CD4-positive, alpha-beta T cell treated with Interleukin-15 for 4 hours (primary cell): ENCODE data around the gene KRTAP10-11.
"Not testable (repeated sequence)": the region's sequence is repeated elsewhere in the genome, so short reads cannot be mapped to it uniquely, and the experiment has no call there.

ENCODE experiments used
- DNase-seq: peaks from one replicate; pipeline ENCODE4 v3.0.0-alpha.2; 2020; ENCODE audit warnings: low spot score

KRTAP10-11 gene

DNA sequence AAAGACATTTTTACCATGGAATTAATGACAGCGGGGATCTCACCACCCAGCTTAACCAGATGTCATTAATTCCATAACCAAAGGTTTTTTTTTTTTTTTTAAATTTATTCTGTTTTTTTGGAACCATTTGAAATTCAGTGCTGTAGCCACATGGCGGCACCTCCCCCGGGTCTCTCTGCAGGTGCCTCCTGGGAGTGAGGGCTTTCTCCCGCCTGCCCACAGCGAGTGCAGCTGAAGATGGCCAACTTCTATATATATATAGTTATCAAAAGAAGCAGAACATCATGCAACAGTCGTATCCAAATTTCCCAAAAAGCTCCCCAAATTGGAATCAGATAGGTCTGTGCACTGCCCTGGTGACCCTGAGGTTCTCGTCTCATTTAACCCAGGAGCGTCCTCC is 30.7 kb upstream of the KRTAP10-11 start:
- DNase-seq, result no peak

DNA sequence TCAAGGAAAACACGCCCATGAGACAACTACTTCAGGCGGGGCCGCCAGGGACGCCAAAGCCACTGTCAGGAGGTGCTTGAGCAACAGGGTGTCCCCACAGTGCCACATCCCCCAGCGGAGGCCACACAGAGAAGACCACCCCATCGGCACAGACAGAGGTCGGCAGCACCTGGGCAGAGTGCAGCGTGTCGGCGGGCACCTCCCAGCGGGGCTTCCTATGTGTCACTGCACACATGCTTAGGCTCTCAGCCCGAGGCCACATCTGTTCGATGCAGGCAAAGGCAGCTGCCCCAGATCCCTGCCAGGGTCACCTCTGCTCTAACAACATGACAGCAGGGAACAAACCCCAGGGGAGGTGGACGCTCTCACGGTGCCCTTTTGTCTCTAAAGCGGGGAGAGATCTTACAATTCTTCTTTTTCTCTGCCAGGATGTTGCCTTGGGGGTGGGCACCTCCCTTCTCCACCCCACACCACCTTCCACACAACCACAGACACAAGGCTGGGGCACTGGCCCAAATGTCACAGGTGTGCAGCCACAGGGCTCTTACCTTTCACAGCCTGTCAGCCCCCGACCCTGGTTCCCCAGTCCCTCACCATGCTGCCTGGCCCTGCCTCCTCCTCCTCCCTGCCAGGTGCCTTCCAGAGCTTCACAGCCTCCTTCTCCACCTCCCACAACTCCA is 30.2 kb upstream of the KRTAP10-11 start:
- no peak for DNase-seq

DNA sequence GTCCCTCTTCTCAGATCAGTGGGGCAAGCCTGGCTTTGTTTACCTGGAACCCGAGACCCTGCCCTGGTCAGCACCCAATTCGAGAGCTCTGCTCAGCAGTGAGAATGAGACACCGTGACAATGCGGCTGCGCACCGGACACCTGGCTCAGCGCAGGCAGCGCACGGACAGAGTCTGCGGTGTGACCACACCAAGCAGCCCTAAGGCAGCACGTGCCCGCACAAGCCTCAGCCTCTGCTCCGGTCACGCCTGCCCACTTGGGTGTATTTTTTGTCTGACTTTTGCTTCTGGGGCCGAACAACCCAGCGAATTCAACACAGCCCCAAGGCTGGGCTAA is 29.7 kb upstream of the KRTAP10-11 start:
- DNase-seq, result no peak

DNA sequence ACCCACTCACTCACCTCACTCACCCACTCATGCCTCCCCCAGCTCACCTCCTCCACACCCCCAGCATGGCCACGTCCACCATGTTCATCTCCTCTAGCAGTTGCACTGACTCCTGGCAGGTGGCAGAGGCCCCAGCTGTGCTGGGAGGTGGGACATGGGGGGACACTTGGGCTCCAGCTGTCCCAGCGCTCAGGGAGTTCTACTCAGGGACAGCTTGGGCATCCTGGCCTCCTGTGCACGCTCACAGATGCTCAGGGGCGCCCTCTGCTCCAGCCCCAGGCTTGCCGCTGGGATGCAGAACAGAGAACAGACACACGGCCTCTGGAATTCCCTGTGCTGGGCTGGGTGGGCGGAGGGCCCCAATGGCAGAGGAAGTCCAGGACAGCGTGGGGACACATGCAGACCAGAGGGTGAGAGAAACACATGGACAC is 29.1 kb upstream of the KRTAP10-11 start:
- DNase-seq, result no peak

DNA sequence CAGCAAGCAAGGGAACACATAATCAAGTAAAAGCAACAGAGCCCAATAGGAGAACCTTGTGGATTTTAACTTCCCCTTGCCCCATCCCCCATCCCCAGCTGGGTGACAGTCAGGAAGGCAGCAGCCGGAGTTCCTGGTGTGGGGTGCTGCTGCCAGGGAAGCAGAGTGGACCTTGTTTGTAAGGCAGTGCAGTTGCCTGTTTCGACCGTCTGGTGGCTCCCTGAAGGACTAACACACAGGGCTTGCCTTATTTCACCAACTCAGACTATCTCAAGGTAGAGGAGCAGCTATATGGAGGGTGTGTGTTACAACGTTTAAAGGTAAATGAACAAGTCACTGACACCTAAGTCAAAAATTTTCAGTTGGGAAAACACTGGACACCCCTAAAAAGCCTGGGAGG is 27.7 kb upstream of the KRTAP10-11 start:
- peak; percentile 0 for DNase-seq

DNA sequence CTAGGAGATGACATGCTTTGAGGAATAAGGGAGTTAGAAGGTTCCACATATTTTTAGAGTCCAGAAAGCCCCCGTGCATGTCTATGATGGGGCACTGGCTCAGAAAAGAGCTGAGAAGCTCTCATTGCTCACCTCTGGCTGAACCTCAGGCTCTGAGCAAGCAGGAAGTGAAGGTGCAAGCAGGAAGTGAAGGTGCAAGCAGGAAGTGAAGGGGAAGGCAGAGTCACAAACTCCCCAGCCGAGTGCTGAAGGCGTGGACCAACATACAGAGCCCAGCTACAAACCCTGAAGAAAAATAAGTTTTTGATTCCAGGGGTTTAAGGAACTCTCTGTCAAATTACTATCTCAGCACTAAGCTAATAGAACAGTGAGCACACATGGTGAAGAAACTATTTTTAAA is 27.3 kb upstream of the KRTAP10-11 start:
- DNase-seq, result peak; percentile 72

DNA sequence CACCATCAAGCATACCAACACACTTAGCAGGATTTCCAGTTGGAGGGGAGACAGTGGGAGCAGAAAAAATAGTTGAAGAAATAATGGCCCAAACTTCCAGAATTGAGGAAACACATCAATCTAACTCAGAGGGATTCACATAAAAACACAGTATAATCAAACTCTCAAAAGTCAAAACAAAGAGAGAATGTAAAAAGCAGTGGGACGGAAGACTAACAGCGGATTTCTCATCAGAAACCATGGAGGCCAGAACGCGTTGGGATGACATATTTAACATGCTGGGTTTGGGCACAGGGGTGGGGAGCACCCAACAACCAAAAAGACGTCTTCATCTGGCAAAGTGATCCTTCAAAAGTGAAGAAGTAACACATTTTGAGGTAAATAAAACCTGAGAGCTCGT is 26.3 kb upstream of the KRTAP10-11 start:
- DNase-seq, result no peak

DNA sequence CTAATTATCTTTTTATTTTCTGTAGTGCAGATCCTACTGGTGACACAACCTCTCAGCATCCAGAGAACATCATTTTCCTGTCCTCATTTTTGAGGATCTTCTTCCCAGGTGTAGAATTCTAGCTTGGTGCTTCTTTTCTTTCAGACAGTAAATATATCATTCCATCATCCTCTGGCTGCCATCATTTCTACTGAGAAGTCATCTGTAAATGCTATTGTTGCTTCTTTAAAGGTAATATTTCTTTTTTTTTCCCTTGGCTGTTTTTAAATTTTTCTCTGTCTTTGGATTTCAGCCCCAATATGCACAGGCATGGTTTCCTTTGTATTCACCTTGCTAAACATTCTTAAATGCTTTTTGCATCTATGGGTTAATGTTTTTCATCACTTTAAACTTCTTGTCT is 22.6 kb upstream of the KRTAP10-11 start:
- no peak for DNase-seq

DNA sequence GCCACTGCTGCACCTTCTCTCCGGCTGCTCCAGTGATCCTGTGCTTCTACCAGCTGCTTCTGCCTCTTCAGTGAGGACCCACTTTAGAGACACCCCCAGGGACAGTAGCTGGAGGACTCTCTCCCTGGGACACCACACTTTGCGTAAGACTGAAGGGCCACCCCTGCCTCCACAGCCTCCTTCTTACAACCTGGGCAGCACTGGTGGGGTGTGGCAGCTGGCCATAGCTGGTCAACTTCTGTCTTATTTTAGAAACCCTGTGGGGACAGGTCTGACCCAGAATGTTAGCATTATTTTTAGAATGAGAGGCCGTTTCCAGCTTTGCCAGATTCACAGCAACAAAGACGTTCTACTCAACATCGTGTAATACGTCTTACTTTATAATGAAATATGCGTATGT is 20.5 kb upstream of the KRTAP10-11 start:
- no peak for DNase-seq

DNA sequence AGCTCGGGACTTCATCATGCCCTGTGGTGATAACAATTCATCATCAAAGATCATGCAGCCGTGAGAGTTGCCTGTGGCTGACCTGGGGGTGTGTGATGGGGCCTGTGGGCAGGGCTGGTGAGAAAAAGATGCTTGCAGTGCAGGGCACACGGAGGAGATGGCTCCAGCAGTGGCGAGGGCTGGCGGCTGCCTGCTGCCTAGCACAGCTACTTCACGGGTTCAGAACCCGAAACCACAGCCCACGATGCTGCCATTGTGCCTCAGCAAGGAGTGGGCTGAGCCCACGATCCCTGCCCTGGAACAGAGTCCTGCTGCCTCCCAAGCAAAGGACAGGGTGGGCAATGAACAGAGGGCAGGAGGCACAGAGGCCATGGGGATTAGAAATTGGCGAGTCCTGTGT is 20.0 kb upstream of the KRTAP10-11 start:
- DNase-seq, result peak; percentile 29

DNA sequence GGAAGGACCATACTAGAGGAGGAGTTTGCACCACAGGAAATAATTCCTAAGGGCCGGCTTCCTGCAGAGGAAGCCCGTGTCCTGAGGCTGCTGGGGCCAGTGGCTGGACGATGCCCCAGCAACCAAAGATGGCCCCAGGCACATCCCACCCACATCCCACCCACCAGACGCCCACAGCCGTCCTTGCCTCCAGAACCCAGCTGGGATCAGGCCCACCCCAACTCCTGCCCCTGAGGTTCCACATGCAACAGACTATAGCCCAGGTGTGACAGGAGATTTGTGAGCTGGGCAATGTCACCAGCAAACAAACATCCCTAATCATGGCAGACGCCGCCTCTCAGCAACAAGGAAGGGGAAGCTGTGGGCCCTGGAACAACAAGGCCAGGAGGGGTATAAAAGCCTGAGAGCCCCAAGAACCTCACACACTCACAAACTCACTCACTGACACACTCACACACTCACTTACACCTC is 19.5 kb upstream of the KRTAP10-11 start, which contains the start of gene KRTAP10-9:
Gene KRTAP10-9 (plus strand): TSS at position 421 of the 471 bp plus-strand sequence. CDS start 79 bp downstream, outside the sequence.
- DNase-seq, result no peak

DNA sequence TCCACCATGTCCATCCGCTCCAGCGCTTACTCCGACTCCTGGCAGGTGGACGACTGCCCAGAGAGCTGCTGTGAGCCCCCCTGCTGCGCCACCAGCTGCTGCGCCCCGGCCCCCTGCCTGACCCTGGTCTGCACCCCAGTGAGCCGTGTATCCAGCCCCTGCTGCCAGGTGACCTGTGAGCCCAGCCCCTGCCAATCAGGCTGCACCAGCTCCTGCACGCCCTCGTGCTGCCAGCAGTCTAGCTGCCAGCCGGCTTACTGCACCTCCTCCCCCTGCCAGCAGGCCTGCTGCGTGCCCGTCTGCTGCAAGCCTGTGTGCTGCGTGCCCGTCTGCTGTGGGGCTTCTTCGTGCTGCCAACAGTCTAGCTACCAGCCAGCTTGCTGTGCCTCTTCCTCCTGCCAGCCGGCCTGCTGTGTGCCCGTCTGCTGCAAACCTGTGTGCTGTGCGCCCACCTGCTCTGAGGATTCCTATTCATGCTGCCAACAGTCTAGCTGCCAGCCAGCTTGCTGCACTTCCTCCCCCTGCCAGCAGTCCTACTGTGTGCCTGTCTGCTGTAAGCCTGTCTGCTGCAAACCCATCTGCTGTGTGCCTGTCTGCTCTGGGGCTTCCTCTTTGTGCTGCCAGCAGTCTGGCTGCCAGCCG is 18.9 kb upstream of the KRTAP10-11 start:
- not testable (repeated sequence) for DNase-seq

DNA sequence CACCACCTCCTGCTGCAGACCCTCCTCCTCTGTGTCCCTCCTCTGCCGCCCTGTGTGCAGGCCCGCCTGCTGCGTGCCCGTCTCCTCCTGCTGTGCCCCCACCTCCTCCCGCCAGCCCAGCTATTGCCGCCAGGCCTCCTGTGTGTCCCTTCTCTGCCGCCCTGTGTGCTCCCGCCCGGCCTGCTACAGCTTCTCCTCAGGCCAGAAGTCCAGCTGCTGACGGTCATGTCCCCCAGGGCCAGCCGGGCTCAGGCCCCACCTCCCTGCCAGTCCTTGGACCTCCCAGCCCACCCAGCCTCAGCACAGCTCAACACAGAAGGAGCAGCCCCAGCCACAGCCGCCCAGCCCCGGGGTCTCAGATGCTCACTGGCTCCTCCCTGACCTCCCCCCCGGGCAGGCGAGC is 18.4 kb upstream of the KRTAP10-11 start:
- DNase-seq, result not testable (repeated sequence)

DNA sequence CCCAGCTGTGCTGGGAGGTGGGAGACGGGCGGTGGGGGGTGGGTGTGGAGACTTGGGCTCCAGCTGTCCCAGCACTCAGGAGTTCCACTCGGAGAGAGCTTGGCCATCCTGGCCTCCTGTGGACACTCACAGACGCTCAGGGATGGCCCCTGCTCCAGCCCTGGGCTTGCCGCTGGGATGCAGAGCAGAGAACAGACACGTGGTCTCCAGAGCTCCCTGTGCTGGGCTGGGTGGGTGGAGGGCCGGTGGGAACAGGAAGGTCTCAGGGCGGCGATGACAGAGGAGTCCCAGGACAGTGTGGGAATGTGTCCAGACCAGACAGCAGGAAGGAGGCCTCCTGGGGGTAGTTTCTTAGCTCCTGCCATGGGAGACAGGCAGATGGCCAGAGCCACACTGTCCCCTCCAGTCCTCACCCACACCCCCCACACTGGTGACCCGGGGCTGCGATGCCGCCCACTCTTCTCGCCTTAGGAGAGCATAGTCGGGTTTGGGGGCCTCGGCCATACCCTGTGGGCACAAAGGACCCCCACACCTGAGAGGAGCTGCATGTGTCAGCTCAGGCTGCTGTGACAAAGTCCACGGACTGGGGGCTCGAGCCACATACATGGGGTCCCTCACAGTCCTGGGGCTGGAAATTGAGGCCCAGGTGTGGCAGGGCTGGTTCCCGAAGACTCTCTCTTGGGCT is 17.4 kb upstream of the KRTAP10-11 start:
- no peak for DNase-seq

DNA sequence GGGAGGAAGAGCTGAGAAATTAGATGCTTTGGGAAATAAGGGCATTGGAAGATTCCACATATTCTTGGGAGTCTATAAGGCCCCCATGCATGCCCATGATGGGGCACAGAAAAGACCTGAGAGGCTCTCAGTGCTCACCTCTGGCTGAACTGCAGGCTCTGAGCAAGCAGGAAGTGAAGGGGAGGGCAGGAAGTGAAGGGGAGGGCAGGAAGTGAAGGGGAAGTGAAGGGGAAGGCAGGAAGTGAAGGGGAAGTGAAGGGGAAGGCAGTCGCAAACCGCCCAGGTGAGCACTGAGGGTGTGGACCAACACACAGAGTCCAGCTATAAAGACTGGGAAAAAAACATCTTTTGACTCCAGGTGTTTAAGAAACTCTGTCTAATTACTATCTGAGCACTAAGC is 15.8 kb upstream of the KRTAP10-11 start:
- peak; percentile 9 for DNase-seq

DNA sequence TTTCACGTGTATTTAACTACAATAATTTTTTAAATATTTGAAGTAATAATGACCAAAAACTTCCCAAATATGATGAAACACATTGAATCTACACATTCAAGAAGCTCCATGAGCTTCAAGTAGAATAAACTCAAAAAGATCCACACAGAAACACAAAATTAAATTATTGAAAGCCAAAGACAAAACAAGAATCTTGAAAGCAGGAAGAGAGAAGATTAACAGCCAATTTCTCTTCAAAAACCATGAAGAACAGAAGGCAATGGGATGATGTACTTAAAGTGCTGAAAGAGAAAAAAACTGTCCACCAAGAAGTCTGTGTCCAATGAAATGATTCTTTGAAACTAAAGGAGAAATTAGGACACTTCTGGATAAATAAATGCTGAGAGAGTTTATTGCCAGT is 14.1 kb upstream of the KRTAP10-11 start:
- no peak for DNase-seq

DNA sequence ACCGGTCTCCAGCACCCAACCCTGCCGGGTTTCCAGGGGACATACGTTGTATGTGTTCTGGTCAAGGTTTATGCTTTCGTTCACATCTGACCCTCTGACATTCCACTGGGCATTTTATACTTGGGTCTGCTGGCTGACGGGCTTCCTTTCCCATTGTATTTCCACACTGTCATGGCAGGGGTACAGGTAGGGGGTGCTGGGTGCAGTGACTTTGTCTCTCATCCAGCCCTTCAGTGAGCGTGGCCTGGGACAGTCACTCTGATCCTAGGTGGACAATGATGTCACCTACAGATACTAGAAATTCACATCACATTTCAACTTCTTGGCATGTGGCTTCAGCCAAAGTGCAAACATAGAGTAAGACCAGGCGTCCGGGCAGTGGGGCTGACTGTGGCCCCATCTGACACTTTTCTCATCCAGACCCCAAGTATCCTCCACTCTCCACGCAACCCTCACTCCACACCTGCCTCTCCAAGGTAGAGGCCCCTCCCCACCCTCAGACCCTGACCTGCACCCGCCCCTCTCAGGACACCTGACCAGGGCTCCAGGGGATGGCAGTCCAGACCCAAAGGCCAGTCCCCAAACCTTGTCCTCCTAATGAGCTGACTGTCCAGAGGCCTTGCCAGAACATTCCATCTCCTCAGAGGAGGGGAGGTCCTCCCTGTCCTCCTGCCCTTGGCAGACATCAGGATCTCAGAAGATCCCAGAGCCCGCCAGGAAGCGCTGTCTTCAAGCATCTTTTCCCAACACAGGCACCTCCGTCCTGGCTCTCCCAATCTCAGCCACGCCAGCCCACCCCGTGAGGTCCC is 9.8 kb upstream of the KRTAP10-11 start:
- no peak for DNase-seq

DNA sequence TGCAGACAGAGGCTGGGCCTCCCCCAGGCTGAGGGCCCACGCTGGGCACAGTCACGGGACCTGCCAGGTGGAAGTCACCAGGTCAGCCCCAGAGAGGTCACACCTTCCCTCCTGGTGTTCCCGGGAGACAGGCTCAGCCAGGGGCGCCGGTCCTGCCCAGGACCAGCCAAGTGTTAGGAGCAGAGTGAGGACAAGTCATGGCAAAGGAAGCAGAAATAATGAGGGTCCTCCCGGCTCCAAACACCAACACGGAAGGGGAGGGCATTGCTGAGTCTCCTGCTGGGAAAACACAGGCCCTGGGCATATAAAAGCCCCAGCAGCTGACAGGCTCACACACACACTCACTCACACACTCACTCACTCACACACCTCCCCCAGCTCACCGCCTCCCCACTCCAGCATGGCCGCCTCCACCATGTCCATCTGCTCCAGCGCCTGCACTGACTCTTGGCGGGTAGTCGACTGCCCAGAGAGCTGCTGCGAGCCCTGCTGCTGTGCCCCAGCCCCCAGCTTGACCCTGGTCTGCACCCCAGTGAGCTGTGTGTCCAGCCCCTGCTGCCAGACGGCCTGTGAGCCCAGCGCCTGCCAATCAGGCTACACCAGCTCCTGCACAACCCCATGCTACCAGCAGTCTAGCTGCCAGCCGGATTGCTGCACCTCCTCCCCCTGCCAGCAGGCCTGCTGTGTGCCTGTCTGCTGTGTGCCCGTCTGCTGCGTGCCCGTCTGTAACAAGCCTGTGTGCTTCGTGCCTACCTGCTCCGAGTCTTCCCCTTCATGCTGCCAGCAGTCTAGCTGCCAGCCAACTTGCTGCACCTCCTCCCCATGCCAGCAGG is 9.0 kb upstream of the KRTAP10-11 start, which contains the start of gene KRTAP10-10:
Gene KRTAP10-10 (plus strand): TSS at position 339 of the 833 bp plus-strand sequence. CDS start 62 bp downstream, at position 401.
- no peak for DNase-seq

DNA sequence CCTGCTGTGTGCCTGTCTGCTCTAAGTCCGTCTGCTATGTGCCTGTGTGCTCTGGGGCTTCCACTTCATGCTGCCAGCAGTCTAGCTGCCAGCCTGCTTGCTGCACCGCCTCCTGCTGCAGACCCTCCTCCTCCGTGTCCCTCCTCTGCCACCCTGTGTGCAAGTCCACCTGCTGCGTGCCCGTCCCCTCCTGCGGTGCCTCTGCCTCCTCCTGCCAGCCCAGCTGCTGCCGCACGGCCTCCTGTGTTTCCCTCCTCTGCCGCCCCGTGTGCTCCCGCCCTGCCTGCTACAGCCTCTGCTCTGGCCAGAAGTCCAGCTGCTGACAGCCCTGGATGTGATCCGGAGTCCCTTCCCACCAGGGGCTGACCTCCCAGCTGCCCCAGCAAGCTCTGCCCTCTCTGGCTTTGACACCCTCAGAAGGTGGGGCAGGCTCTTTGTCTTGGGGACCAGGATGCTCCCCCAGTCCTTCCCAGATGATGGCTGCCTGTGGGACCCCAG is 8.3 kb upstream of the KRTAP10-11 start:
- not testable (repeated sequence) for DNase-seq

DNA sequence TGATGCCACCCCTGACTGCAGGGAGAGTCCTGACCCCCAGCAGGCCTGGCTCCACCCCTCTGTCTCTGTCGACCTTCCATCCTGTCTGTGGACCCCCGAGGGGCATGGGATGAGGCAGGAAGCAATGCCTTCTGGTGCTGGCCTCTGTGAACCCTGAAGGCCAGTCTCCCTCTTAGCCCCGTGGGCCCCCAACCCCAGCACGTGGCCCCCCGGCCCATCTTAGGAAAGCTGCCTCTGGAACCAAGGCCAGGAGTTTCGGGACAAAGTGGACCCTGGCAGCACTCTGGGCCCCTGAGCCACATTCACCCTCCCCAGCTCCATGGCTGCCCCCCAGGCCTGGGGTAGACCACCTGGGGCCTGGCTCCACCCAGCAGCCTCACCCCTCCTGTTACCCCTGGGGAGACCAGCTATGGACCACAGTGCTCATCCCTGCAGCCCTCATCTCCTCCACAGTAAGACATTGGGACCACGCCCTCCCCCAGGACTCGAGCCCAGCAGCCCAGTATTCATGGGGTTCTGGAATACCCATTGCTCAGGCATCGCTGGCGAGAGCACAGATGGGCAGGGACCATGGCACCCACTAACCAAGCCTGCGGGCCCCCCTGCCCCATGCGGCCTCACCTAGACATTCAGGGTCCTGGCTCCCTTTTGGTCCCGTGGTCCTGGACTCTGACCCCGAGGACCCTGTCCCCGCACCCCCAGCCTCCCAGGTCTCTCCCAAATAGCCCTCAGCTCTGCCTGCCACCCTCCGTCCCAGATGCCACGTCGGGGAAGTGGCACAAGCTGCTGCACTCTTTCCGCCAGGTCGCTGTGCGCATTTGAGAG is 7.5 kb upstream of the KRTAP10-11 start:
- DNase-seq, result not testable (repeated sequence)
